GM21360 (cell line): ENCODE data around the gene GDF2.

ENCODE experiments used
- ATAC-seq: cut with Tn5 transposase; IDR thresholded peaks from one replicate; pipeline ENCODE4 v1.9.1; 2021; ENCODE audit warnings: mild to moderate bottlenecking, moderate library complexity; ENCODE audit not compliant: unreplicated experiment

GDF2 gene

DNA sequence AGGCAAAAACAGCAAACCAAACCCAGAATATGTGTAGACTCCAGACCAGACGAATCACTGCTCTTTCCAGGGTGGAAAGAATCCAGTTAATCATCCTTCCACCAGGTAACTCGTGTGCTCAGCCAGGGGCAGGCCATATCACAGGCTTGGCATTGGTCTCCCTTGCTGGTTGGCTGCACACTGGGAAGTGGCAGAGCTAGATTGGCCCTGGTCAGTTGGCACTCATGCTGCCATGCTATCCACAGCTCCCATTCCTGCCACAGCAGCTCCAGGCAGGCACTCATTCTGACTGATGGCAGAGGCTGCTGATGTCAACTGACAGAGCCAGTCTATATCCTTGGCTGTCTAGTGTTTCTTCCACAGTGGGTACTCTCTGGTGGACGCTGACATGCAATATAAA is 31.9 kb upstream of the GDF2 start:
- no peak for ATAC-seq

DNA sequence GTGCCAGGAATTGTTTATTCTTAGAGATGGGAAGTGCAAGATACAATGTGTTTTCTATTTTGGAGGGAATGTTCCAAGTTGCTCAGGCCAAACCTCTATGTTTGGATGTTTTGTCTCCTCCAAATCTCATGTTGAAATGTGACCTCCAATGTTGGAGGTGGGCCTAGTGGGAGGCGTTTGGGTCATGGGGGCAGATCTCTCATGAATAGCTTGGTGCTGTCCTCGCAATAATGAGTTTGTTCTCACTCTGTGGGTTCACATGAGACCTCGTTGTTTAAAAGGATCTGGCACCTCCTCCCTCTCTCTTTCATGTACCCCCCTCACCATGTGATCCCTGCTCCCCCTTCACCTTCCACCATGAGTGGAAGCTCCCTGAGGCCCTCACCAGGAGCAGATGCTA is 30.6 kb upstream of the GDF2 start:
- no peak for ATAC-seq

DNA sequence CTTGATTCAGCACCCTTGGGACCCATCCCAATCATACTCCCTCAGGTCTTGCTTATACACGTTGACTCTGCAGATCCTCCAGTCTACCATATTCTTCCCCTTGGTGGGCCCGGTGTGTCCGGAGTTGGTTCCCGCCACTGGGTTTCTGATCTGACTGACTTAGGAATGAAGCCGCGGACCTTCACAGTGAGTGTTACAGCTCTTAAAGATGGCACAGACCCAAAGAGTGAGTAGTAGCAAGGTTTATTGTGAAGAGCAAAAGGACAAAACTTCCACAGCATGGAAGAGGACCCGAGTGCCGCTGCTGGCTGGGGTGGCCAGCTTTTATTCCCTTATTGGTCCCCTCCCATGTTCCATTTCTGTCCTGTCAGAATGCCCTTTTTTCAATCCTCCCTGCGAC is 28.2 kb upstream of the GDF2 start:
- no peak for ATAC-seq

DNA sequence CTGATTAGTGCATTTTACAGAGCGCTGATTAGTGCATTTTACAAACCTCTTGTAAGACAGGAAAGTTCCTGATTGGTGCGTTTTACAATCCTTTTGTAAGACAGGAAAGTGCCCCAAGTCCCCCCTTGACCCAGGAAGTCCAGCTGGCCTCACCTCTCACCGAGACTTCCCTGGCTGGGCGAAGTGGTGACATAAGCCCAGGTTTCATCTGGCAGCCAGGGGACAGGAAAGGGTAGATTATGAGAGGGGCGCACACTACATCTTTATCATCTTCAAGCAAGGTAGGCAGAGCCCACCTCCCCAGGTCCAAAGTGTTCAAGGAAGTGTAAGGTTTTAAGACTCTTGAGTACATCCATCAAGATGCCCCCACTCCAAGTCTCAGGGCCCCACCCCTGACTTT is 27.8 kb upstream of the GDF2 start:
- no peak for ATAC-seq

DNA sequence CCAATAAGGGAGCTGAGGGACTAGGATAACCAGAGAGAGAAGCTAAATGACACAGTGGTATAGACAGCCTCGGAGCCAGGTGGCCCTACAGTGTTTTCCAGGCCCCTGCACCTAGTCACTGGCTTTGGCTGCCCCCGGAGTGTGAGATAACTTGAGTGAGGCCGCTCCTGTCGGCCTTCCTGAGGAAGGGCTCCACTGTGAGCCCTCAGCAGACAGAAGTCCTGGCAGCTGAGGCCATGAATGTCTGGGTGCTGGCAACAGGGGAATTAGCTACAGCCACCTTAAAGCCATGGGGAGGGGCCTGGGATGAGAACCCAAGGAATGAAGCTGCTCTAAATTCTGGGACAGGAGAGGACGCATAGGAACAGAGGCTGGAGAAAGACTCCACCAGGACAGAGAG is 26.8 kb upstream of the GDF2 start:
- no peak for ATAC-seq

DNA sequence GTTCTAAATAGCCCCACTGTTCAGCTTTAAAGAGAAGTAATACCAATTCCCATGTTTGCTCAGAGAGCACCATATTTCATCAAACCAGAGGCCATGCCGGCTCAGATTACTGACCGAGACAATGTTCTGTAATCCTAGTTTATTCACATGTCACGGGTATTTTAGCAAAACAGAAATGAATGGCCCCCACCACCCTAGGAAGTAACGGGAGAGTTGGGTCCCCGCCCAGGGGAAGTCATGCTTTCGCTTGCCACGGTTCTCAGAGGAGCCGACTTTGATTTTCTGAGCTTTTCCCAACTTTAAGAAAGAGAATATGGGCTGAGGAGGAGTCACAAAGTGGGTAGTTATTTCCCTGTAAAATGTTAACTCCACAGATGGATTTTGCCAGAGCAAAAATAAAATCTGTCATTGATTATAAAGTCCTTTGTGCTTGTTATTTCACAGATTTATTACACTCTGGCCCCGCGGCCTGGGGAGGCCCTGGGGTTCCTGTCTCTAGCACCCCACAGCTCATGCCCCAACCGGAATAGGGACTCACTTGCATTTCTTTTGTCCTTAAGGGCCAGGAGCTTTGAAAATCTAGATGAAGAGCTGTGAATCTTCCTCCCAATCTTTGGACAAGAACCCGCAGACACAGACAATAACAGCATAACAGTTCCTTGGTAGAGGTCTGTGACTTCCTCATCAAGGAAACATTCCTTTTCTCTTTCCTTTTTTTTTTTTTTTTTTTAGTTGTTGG is 25.9 kb upstream of the GDF2 start:
- ATAC-seq, result no peak

DNA sequence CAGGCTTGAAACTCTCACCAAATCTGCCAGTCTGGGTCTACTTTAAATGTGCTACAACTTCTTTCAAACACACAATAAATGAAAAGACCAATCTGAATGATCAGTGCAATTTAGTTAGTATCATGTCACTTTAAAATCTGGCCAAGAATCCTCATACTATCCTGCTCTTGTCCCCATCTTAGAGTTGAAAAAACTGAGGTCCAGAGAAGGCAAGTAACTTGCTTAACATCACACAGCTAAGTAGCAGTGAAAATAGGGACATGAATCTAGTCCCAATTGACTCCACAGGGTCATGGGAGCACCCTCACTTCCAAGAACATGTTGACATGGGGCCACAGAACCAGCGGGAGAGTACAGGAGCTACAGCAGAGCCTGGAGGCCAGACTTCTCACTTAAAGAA is 25.3 kb upstream of the GDF2 start:
- no peak for ATAC-seq

DNA sequence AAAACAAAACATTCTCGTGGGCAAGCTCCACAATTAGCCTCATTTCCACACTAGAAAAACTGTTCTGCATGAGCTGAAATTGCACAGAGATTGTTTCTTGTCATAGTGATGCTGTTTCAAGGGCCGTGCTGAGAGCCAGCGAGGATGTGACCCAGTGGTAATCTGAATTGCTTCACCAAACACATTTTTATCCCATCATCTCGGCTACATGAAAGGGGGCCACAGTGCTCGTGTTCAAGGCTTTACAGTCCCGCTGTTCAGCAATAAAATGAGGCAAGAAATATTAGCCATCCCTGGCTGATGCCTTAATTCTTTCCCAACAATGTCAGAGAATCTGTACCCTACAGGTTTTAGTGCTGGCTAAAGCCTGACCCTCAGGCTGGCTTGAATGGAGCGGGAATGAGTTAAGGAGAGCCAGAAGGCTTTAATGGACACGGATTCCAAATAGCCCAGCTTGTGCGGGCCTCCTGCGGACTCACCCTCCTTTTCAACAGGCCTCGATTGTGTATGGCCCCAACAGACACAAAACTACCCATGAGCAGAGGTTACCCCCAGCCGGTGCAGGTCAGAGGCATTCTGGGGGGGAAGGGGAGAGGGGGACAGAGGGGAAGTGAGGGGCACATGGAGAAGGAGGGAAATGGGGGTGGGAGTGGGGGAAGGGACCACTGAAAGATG is 24.3 kb upstream of the GDF2 start:
- ATAC-seq, result no peak

DNA sequence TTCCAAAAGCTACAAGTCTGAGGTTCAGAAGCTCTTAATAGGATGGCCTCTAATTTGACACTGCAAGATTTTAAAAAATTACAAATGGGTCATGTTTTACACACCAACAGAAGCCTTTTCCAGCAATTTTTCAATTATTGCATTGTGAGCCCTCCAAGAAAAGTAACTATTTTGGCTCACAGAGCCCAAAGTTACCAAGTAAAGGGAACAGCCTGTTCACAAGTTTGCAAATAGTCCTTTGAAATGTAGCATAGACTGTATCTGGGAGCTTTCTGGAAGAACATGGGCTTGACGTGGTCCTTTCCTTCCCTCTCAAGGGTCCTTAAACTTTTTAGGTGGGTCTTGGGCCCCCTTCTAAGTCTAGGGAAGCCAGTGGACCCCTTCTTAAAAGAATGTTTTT is 23.5 kb upstream of the GDF2 start:
- ATAC-seq, result no peak

DNA sequence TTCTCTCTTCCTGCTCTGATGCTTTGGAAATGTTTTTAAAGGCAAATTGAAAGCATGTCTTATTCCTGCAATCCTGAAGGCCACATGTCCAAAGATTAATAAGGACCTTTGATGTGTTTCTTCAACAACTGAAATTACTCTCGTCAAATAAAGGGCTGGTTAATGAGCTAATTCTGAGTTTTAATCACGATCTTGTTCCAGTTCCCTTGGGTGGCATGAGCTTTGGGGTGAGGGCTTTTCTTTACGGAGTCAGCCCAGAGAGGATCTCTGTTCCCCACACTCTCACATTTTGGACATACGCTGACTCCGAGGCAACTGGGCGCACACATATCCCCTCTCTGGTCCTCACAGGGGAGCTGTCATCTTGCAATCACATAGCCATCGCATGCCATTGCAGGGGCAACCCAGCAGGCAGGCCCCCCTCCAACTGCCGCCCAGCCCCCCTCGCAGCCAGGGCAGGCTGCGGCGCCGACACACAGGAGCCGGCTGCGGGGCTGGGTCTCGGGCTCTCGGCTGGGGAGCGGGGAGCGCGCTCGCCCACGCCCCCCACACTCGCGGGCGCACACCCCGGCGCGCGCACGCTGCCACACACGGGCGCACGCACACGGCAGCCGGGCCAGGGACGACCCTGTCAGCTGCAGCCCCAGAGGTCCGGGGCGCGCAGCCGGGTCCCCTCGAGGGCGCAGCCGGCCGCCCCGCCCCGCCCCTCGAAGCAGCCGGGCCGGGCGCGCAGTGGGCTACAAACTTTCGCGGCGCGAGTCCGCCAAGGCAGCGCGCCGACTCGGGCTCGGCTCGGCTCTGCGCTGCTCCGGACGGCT is 22.4 kb upstream of the GDF2 start, which contains the start of gene GDF10:
Gene GDF10, plus strand, starts transcription at position 587 of the 818 bp plus-strand sequence. CDS start 455 bp downstream, outside the sequence.
- ATAC-seq, result no peak

DNA sequence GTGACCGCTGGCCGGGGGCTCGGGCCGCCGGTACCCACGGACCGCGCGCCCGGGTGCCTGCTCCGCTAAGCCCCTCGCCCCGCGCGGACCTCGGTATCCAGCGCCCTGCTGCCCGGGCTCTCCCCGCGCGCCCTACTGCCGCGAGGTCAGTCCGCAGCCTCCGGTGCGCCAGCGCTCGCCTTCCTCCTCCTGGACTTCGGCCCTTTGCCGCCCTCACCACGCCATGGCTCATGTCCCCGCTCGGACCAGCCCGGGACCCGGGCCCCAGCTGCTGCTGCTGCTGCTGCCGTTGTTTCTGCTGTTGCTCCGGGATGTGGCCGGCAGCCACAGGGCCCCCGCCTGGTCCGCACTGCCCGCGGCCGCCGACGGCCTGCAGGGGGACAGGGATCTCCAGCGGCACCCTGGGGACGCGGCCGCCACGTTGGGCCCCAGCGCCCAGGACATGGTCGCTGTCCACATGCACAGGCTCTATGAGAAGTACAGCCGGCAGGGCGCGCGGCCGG is 21.8 kb upstream of the GDF2 start:
- no peak for ATAC-seq

DNA sequence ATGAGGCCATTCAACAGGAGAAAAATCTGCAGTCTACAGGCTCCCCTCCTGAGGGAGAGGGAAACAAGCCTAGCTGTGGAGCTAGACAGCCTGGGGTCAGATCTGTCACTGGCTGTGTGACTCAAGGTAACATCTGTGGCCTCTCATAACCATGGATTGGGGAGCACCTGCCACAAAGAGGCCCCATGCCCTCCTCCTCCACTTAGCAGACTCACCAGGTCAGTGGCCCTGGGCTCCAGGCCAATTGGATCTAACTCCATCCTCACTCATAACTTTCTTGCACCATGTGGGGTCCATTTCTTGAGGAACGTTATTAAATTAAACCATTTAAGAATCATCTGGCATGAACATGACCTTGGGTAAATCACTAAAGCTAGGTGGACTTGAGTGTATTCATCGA is 20.4 kb upstream of the GDF2 start:
- ATAC-seq, result no peak

DNA sequence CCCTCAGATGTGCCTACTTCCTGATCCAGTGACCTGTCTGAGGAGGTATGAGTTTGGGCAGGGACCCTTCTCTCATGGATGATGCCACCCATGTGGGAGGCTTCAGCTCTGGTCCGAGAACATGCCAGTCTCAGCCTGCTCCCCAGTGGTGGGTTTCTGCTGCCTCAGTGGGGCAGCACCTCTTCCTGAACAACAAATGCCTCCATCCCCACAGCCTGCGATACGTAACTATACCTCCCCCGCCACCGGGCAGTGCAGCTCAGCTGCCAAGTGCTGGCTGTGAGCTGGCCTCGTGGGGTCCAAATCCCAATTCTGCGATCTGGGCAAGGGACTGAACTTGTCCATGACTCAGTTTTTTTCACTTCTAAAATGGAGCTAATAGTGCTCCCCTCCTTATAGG is 19.1 kb upstream of the GDF2 start:
- no peak for ATAC-seq

DNA sequence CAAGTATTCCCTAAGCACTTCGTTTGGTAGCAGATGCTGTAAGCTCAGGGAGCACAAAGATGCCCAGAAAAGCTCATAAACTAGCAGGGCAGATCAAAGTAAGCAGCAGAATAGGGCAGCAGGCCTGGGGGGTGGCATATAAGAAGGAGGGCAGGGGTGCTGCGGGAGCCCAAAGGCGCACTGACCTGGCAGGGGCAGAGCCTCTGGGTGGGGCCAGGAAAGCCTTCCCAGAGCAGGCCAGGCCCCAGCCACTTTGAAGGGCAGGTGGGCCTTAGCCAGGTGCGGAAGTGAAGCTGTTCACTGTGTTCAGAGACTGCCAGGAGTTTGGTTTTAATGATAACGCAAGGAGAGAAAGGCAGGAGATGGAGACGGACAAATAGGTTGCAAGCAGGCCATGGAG is 18.4 kb upstream of the GDF2 start:
- no peak for ATAC-seq

DNA sequence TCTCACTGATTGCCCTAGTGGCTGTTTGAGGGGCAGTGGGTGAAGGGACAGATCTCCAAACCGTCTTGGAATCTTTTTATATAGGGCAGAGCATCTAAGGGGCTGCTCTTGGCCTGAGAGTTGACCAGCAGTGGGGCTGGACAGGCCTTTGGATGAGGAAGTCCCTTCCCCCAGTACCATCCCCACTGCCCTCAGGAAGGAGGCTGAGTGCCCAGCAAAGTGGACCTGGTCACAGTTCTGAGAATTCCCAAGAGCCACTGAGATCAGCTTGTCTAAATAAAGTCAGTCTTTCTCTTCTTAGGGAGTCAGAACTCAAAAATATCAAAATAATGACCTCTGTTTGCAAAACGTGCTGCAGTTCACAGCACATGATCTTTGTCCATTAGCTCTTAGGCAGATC is 16.7 kb upstream of the GDF2 start:
- no peak for ATAC-seq

DNA sequence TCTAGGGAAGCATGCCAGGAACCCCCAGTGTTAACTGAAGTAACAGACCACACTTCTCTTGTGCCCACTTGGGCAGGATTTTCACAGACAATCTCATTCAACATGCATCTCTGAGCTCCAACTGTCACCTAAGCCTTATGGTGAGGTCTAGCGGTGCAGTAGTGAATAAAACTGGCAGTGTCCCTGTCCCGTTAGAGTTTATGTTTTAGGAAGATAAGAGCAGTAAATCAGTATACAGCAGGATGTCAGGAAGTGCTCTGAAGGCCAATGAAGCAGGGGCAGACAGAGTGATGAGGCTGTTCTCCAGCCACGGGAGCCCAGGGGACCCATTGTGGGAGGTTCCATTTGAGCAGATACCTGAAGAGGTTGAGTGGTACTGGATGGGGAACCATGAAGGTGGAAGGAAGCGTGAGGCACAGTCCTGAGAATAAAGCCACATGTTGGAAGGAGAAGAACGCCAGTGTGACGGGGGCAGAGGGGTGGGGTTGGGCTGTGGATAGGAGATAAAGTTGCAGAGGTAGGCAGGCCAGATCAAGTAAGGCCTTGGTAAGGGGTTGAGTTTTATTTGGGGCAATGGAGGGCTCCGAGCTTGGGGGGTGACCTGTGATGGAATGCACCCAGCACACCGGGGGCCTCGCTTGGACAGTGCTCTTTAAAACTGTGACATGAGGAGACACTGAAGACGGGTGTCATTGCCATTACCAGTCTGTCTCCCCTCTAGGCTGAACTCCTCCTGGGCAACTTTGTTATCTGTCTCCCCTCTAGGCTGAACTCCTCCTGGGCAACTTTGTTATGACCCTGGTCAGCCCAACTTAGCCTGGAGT is 15.7 kb upstream of the GDF2 start:
- ATAC-seq, result no peak

DNA sequence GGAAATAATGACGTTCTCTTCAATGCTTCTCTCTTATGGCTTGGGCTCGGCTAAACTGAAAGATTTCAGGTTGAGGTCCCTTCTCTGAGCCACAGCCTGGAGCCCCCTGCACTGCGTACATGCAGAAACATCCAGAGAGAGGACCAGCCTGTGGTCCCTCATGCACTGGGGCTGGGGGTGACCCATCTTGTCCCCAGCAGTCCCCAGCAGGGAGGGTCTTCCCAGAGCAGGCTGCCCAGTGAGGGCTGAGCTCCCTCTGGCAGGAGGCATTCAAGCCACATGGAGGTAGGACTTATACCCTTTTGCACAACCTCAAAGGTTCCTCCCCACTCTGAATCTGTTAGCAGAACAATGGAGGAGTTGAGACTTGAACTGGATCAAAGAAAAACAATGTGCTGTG is 14.9 kb upstream of the GDF2 start:
- no peak for ATAC-seq

DNA sequence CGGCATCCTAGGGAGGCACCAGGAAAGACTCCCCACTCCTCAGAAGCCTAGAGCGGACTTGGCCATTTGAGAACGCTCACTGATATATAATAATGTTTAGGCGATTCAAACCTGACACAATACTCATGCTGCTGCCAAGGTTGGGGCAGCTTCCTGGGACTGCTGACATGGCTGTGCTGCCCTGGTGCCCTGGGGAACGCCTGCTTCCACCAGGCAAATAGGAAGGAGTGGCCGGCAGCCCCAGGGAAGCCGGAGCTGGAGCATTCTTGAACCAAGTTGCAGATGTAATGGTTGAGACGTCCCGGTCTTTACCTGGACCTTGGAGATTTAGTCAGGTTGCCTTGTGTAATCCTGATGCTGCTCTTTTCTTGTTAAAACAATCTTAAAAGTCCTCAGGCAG is 13.5 kb upstream of the GDF2 start:
- no peak for ATAC-seq

DNA sequence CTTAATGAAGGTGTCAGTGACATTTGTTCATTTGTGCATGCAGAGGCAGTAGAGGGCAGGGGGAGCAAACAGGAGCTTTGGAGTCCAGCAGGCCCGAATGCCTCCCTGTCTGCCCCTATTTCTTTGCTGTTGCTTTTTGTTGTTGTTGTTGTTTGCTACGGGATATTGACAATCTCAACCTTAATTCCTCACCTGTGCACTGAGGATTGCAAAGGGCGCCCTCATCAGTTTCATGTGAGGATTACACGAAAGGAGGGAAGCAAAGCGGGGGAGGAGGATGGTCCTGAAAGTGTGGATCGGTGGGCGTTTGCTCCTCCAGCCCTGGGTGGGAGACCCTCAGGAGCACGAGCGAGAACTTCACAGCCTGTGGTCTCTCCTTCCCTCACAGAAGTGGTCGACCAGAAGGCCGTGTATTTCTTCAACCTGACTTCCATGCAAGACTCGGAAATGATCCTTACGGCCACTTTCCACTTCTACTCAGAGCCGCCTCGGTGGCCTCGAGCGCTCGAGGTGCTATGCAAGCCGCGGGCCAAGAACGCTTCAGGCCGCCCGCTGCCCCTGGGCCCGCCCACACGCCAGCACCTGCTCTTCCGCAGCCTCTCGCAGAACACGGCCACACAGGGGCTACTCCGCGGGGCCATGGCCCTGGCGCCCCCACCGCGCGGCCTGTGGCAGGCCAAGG is 12.7 kb upstream of the GDF2 start:
- ATAC-seq, result no peak

DNA sequence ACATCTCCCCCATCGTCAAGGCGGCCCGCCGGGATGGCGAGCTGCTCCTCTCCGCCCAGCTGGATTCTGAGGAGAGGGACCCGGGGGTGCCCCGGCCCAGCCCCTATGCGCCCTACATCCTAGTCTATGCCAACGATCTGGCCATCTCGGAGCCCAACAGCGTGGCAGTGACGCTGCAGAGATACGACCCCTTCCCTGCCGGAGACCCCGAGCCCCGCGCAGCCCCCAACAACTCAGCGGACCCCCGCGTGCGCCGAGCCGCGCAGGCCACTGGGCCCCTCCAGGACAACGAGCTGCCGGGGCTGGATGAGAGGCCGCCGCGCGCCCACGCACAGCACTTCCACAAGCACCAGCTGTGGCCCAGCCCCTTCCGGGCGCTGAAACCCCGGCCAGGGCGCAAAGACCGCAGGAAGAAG is 12.2 kb upstream of the GDF2 start:
- ATAC-seq, result no peak
